ENCODE results near the gene MKRN2. TPM values are rescaled to one million over a fixed set of nuclear protein-coding genes. Genes with fewer than 3 reads are reported as not detected.

The MKRN2 gene
- total RNA-seq, 2 experiments from 2014 or later = 19.0 to 20.3 TPM

Other genes with a start within 250 kb of the MKRN2 start
- 1 to 10 TPM; 8.0 to 8.2 TPM for gene TSEN2, start 72.6 kb upstream of the MKRN2 start, total RNA-seq
- not detected for gene MKRN2OS, start 11.6 kb upstream of the MKRN2 start, total RNA-seq
- 100 to 1,000 TPM; 127 to 139 TPM for gene RAF1, start 107.0 kb downstream of the MKRN2 start, total RNA-seq
- not detected for gene TMEM40, start 202.2 kb downstream of the MKRN2 start, total RNA-seq
- gene CAND2, start 239.6 kb downstream of the MKRN2 start, total RNA-seq = 1 to 10 TPM; 3.5 to 6.0 TPM

Measured in CD4-positive, alpha-beta T cell (primary cell).